ENCODE results near the gene MPZL3.

MPZL3 gene, protein sequence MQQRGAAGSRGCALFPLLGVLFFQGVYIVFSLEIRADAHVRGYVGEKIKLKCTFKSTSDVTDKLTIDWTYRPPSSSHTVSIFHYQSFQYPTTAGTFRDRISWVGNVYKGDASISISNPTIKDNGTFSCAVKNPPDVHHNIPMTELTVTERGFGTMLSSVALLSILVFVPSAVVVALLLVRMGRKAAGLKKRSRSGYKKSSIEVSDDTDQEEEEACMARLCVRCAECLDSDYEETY

DNA sequence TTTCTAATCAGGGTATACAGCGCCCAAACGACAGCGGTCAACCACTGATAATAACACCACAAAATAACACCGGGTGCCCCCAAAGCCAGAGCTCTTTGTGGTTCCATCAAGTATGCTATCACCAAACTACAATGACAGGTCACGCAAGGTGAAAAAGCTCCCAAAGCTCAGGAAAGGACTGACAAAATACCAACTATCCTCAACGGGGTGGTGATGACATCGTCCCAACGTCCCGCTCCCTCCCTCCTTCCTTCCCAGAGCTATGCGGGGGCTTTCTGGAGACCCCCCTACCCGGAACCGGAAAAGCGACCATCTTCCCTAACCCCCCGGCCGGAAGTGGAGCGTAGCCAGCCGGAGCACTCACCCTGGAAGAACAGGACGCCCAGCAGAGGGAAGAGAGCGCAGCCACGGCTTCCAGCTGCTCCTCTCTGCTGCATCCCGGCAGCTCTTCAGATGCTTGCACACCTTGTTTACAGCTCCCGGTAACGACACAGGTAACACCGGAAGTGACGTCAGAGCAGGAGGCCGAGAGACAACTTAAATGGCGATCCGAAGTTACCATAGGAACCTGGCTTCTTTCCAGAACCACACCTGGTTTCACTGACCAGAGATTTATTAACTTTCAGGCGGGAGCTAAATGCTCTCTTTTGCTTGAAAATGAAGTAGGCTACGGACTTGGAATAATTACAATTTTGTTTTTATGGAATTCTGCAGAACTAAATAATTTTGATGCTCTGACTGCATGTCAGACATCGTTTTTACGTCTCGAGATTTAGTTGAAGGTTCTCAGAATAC is at the start of gene MPZL3:
MPZL3 (minus strand) TSS at position 508 of the 795 bp plus-strand sequence; CDS start at position 437, 71 bp downstream.
- DNase-seq (ENCODE audit: low spot score) = peak; percentile 11

DNA sequence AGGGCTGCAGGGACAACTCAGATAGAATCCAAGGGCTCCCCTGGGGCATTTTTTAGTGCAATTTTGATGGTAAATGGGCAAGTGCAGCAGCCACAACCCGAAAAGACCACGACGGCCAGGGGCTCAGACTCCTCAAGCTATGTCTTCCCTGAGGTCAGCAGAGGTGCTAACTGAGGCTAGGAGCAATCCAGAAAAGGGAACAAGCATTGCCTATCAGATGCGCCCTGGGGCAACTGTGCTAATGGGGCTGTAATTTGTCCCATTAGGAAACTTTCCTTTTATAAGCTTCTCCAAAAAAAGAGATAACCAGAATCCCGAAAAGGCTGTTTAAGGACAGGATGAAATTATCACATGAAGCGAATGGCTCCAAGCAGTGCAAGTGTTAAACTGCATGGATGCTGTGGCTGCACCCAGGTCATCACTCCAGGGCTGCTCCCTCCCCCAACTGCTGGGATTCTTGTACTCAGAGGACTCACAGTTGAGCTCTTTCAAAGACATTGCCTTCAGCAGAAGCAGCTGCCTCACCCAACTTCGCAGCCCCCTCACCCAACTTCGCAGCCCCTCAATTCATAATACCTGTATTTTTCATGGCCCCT is 49.5 kb upstream of the MPZL3 start:
- no peak for DNase-seq (ENCODE audit: low spot score)

DNA sequence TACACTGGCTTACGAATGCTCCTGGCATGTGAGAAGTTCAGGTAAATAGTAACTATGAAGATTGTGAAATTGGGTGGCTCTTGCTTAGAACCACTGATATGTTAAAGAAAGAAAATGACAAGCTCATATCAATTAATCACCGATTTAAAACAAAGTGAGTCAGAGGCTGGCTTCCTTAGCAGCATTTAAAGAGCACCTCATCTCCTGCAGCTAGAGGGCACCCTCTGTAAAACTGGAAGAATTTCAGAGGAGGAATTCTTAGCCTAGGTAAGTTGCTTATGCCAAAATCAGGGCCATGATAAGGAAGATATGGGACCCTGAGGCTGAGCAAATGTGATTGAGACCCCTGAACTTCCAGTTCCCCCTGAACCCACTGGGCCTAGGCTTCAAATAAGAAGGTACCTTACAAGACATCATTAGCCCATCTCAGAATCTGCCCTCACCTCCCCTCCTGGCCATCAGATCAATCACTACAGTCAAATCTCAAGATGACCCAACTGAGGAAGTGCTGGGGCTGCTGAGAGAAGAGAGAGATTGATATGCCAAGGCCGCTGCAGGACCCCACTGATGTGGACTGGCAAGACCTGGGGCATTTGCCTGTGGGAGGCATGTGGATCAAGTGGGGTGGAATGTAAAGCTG is 43.8 kb upstream of the MPZL3 start:
- no peak for DNase-seq (ENCODE audit: low spot score)

DNA sequence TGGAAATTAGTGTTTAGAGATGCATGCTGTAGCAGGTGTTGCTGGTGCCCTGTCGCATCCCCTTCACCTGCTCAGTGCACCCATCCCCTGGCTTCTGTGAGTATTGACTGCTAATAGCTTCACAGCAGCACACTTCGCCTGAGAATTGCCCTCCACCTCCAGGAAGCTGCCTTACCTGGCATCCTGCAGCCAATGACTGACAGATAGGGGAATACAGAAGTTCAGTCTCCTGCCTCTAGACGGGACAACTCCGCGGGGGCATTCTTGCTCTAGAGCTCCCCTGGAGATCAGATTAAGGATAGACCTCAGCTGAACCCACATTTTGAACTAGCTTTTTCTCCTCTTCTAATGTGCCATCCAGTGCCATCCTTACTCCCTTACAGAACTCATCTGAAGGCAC is 43.0 kb upstream of the MPZL3 start:
- DNase-seq (ENCODE audit: low spot score) = no peak

DNA sequence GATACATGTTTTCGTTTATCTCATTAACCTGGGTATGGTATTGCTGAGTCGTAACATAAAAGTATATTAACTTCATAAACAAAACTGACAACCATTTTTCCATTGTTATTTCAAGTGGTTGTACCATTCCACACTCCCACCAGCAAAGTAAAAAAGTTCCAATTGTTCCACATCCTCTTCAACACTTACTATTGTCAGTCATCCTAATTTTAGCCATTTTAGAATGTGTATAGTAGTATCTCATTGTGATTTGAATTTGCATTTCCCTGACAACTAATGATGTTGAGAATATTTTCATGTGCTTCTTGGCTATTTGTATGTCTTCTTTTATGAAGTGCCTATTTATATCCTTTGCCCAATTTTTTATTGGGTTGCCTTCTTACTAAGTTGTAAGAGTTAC is 41.9 kb upstream of the MPZL3 start:
- no peak for DNase-seq (ENCODE audit: low spot score)

DNA sequence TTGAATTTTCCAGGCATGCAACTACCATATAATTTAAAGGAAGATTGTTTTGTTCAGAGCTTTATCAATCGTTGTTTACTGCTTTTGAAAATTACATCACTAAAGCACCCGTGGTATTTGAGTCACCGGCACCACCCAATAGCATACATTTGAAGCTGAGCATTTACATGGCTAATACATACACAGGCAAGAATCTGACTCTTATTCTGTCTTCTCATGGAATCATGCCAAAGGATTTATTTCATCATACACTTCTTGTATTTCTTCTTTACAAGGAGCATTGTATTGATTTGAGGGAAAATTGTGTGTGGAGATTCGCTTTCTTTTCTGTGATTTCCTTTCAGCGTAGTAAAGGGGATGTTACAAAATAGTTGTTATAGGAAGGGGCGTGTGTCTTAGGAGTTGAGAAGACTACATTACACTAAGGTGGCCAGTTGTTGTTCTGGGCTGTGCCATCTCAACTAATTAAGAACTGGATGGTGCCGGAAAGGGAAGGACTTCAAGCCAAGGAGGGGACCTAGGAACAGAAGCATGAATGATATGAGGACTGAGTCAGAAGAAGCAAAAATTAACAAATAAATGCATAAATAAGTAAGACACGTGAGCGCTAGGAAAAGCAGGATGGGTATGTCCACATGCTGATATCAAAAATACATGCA is 39.4 kb upstream of the MPZL3 start:
- no peak for DNase-seq (ENCODE audit: low spot score)

DNA sequence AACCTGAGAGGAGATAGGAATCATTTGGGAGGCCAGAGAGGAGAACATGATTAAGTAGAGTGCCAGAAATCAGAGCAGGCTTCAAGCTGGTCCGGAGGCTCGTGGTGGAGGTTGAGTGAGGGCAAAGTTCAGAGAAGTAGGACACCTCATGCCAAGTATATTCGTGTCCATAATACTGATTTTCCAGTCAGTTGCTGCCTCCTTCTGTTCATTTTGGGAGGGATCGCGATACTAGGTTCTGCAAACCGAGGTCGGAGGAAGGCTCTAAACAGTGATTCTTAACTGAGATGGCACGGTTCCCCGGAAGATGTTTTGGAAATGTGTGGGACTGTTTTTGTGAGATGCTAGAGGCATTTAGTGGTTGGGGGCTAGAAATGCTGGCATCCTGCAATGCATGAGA is 38.8 kb upstream of the MPZL3 start:
- DNase-seq (ENCODE audit: low spot score) = no peak

DNA sequence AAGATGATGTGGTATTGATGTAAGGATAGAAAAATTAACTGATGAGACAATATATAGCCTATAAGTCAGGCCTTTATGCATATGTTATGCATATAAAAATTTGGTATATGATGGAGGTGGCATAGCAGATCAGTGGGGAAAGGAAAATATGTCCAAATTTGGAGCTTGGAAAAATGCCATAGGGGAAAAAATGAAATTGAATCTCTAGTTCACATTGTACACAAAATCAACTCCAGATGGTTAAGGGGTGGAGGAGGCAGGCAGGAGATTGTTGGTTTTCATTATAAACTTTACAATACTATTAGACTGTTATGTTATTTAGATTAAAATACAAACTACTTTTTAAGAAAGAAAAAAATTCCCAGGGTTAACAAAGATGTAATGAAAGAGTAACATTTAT is 37.2 kb upstream of the MPZL3 start:
- DNase-seq (ENCODE audit: low spot score) = no peak

DNA sequence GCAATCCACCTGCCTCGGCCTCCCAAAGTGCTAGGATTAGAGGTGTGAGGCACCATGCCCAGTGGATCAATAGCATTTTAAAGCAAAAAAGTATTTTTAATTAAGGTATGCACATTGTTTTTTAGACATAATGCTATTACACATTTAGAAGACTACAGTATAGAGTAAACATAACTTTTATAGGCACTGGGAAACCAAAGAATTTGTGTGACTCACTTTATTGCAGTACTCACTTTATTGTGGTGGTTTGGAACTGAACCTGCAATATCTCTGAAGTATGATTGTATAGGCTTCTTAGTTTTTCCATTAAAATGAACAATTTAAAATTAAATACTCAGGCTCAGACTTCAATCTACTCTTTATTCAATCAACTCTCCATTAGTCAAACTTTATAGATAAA is 34.8 kb upstream of the MPZL3 start:
- no peak for DNase-seq (ENCODE audit: low spot score)

DNA sequence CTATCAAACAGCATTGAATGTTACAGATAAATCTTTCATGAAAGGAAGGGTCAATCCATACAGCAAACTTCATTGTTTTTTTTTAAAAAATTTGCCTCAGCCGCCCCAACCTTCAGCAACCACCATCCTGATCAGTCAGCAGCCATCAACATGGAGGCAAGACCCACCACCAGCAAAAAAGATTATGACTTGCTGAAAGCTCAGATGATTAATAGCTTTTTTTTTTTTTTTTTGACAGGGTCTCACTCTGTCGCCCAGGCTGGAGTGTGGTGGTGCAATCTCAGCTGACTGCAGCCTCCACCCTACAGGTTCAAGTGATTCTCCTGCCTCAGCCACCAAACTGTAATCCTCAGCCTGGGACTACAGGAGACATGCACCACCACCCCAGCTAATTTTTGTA is 34.4 kb upstream of the MPZL3 start:
- no peak for DNase-seq (ENCODE audit: low spot score)

DNA sequence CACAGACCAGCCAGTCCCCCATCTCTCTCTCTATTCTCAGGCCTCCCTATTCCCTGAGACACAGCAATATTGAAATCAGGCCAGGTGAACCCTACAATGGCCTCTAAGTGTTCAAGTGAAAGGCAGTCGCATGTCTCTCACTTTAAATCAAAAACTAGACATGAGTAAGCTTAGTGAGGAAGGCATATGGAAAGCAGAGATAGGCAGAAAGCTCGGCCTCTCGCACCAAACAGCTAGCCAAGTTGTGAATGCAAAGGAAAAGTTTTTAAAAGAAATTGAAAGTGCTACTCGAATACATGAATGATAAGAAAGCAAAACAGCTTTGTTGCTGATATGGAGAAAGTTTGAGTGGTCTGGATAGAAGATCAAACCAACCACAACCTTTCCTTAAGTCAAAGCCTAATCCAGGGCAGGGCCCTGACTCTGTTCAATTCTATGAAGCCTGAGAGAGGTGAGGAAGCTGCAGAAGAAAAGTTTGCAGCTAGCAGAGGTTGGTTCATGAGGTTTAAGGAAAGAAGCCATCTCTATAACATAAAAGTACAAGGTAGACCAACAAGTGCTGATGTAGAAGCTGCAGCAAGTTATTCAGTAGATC is 31.7 kb upstream of the MPZL3 start:
- DNase-seq (ENCODE audit: low spot score) = no peak

DNA sequence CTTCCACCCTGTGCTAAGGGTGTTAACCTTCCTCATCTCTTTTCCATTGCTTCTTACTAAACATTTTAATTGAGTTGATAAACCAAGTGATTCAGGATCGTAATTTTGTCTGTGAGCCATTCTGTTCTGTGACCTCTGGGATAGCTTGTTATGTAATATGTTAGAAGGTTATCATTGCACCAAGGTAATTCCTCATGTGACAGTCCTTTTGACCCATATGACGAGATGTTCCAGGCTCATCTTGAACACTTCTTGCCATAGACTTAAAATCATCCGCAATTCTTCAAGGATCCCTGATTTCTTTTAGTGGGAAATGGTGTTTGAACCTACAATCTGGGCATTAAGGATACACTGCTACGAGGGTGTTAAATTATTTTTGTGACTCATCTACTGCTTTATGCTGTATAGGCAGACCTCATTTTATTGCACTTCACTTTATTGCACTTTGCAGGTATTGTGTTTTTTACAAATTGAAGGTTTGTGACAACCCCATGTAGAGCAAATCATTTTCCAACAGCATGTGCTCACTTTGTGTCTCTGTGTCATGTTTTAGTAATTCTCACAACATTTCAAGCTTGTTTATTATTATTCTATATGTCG is 31.0 kb upstream of the MPZL3 start:
- DNase-seq (ENCODE audit: low spot score) = no peak

DNA sequence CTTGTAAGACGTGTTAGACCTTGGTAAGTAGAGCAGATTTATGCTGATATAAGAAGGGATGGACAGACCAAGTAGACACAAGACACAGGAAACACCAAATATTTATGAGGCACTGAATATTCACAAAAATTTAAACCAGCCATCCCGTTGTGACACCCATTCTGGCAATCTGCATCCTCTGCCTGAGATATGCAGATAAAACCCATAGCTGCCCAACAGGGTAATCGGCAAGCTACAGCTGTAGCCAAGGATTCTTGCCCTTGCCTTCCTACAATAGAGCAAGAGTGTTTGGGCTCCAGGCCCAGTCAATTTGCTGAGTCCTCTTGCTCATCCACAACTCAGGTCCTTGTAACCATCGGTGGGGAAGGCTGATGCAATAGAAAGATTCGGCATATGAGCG is 30.4 kb upstream of the MPZL3 start:
- DNase-seq (ENCODE audit: low spot score) = no peak

DNA sequence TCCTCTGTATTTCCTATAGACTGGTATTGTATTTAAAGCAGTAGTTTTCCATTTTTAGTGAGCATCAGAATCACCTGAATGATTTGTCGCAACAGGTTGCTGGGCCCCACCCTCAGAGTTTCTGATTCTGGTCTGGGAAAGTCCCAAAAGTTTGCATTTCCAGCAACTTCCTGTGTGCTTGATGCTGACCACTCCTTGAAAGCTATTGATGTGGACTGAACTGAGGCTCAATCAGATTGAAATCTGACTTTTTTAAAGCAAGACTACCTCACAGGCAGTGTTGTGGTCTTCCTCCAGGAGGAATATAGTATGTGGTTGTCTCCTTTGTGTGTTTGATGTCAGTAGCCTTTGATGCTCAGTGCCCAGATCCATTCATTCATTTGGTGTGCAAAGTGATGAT is 29.1 kb upstream of the MPZL3 start:
- no peak for DNase-seq (ENCODE audit: low spot score)

DNA sequence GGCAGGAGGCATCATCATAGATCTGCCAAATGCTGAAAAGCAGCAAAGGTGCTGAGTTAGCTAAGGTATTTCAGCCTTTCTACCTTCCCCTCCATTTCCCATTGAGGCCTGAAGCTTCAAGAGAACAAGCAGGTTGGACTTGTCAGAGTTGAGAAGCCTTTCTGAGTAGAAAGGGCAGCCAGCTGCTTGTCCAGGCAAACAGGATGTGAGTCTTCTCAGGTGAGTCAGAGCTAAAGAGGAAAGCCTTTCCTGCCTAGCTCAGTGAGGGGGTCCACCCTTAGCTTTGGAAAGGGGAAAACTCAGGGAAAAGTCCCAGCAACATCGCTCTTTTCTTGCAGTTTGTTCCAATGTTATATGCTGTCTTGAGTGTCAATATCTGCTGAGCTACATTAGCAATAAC is 25.1 kb upstream of the MPZL3 start:
- no peak for DNase-seq (ENCODE audit: low spot score)

DNA sequence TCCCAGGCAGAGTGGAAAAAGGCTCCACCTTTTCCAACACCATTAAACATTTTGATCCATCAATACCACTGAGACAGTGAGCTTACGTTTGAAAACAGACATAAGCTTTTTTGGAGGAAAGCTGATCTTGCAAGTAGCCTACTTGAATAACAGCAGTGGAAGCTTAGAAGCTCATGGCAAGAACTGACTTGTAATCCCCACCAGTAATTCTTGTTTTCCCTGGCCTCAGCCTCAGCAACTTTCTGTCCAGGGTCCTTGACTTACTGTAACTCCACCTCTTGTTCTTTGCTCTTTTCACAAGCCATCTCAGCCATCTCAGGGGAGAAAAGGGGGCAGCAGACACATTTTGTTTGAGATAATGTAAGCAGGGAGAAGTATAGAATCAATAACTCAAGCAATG is 24.3 kb upstream of the MPZL3 start:
- DNase-seq (ENCODE audit: low spot score) = no peak

DNA sequence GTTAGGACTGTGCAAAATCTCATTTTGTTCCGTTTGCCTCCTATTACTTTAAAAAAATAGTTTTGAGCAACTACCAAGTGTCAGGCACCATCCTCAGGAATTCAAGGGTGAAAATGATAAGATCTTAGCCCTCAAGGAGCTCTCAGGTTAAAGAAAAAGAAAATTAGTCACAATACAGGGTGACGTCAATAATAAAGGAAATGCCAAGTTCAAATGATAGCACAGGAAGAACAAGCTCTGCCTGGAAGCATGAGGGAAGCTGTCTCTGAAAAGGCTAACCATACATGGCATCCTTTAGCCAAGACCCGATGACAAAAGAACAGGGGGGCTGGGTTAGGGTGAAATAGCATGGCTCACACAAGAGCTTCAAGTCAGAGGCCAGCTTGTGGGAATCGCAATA is 23.0 kb upstream of the MPZL3 start:
- no peak for DNase-seq (ENCODE audit: low spot score)

DNA sequence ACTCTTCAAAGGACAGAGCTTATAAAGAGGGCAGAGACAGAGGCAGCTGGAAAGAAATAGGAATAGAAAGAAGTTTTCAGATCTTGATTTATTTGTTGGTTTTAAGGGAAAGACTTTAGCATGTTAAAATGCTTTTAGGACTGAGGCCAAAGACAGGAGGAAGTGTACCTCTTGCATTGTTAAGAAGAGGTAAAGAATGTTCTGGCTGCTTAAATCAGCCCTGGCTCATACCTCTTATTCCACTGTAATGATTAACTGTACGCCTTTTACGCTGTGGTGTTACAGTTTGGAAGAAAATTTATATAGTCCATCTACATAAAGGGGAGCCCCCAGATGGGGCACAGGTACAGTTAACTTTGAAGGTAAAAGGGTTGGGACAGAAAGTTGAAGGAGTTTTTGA is 22.0 kb upstream of the MPZL3 start:
- no peak for DNase-seq (ENCODE audit: low spot score)

DNA sequence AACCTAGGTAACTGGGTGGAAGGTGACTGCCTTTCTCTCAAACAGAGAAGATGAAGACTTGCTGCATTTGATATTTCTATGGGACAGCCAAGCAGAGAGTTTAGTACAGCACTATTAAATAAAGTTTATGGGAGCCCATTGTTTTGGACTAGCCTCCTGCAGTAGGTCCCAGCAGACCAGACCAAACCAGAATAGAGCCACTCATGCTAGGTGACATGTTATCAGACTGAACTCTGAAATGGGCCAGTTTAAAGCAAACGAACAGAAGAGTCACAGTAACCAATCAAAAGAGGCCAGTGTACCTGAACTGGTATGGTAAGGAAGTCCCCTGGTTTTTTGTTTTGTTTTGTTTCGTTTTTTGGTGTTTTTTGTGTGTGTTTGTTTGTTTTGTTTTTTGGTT is 19.8 kb upstream of the MPZL3 start:
- DNase-seq (ENCODE audit: low spot score) = no peak

DNA sequence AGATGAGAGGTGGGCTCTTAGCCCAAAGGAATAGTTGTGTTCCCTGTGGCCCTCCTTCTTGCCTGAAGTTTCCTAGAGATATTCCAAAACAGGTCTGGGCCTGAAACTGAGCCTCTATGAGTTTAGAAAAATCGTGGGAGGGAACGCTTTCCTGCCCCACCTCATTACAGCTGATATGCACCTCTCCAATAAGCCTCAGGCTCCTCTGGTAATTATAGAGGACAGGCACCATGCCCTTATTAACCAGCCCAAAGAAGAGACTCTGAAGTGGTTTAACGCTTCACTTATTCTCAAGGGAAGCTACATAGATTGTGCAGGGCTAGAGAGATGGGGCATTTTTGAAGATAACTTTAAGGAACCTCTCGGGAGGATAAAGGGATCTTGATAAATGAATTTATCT is 15.3 kb upstream of the MPZL3 start:
- DNase-seq (ENCODE audit: low spot score) = no peak

DNA sequence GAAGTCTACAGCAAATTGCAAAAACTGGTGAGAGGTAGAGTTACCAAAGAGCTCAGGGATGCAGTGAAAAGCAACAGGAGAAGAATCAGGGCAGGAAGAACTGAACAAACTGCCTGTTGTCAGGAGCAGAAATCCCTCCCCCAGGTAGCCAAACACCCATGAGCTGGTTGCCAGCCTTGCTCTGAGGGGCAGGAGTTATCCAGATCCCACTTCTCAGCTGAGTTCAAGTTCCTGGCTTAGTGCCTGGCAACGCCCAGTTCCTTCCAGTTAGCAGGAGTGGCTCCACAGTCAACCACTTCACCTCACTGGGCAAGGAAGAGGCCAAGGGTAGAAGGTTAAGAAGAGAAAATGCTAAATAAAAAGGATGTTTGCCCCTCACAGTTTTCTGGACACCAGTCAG is 13.8 kb upstream of the MPZL3 start:
- no peak for DNase-seq (ENCODE audit: low spot score)
